GF-D8 (cell line): ENCODE data around the gene DOCK2.
A peak's percentile ranks its signal among the peaks of the same experiment; 100 is the strongest.

Source experiments
- DNase-seq: peaks from one replicate; lab custom pipeline; 2025; lab: John Stamatoyannopoulos, UW

Gene DOCK2

DNA sequence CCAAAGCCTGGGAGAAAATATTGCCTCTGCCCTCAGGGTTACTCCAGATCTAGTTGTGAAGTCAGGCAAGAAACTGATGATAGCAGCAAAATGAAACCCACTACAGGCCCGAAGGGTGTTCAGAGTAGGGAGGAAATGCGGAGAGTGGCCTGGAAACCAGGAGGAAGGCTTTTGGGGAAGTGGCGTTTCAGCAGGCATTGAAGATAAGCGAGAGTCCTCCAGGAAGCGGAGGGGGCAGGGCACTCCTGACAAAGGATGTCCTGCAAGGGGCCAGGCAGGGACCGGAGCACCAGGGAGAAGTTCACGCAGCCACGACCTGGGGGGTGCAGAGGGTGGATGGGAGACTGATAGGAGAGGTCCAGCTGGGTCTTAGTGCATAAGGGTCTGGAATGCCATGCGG lies 460.9 kb downstream of the DOCK2 start:
- peak; percentile 83 for DNase-seq

DNA sequence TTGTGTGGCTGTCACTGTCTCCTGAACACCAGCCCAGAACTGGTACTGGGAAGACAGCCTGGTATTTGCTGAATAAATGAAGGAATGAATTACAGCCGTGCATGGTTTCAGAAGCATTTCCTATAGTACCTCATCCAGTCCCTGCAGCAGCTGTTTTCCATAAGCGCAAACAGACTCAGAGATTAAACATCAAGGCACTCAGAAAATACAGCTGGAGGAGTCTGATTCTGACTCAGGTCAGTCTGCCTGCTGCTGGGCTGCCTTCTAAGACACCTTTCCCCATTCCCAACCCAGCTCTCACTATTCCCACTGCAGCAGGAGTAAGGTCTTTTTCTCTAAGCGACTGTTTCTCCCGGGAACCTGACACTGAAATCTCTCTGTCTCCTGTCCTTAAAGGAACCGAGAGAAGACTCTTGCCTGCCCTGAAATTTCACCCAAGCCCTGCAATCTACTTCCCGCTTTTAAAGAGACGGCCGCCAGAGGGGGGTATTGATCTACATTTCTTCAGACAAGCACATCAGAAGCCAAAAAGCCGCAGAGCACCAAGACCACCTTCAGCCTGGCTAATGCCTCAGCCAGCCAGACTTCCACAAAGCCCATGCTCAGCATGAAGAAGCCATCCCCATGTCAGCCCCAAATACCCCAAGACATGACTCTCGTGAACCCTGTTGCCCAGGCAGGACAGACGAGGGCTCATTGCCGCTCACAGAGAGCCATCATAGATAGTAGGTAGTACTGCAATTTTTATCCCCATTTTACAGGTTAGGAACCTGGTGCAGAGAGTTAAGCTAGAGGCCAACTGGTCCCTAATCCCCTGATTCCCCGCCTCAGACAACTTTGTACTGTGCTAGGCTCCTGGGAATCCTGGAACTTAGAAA lies 463.2 kb downstream of the DOCK2 start:
- DNase-seq: peak; percentile 48

DNA sequence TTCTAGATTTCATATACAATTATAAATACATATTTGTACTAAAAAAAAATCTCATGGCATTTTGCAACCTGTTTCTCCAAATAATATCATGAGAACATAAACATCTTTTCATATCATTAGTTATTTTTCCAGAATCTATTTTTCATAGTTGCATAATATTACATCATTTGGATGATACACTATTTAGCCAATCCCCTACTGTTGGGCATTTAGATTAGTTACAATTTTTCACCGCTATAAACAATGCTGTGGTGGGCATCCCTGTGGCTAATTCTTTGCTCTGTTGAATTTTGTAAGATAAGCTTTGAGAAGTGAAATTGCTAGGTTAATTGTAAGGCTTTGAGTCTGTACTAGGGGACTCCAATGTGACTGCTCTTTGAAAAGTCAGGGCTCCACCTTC lies 466.4 kb downstream of the DOCK2 start:
- DNase-seq: no peak

DNA sequence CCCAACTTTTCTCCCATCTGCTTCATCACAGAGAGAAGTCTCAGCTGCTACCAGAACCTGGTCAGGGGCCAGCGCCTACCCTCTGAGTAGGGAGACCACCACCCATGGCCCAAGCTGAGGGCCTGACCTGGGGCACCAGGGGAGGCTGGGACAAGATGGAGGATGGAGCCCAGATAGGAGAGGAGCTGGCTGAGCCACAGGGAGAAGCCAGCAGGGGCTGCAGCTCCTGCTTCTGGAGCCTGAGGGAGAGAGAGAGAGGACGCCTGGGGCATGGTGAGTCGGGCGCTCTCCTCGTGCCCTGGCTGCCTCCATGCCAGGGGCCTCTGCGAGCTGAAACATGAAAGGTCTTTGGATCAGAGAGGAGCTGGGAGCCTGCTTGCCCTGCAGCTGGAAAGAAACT lies 467.2 kb downstream of the DOCK2 start:
- no peak for DNase-seq

- DNase-seq: no peak
These were observed 467.6 kb downstream of the DOCK2 start for GRCh38 chr5:170104710-170105109.

- DNase-seq: no peak
These were observed 468.9 kb downstream of the DOCK2 start, which contains the start of gene FOXI1 for GRCh38 chr5:170105642-170106611. FOXI1 (plus strand) TSS chr5:170105897; CDS start chr5:170105958, 61 bp downstream.

- DNase-seq: no peak
These were observed 470.6 kb downstream of the DOCK2 start for GRCh38 chr5:170107674-170108073.

- DNase-seq: no peak
These were observed 471.3 kb downstream of the DOCK2 start for GRCh38 chr5:170108266-170108785.

GRCh38 chr5:170109059-170110031 lies 472.3 kb downstream of the DOCK2 start:
- no peak for DNase-seq

- DNase-seq: no peak
These were observed 473.5 kb downstream of the DOCK2 start for GRCh38 chr5:170110403-170111087.

DNA sequence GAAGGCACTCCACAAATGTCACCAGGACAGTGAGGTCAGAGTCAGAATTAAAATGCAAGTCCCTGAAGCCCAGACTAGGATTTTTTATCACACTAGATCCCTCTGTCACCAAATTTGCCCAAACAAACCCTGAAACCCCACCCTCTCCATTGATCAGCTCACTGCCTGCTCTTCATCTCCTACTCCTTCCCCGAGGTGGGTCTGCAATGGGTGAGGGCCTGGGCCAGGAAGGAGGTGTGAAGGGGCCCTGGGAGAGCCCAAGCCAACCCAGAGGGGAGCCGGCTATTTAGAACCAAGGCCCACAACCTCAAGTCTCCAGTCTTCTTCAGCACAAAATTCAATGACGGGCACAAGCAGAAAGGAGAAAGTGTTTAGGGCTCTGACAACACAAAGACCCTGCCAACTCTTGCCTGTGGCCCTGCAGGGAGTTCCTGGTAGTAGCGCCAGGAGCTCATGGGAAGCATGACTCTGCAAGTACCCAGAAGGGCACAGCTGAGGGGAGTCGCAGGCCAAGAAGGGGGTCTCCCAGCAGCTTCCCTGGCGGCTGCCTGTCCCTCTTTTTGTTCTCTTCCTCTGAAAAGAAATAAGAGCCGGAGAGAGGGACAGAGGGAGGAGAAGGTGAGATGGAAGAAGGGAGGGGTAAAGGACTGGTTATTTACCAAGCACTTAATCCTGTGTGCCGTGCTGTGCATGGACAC lies 474.2 kb downstream of the DOCK2 start:
- no peak for DNase-seq

GRCh38 chr5:170112876-170113521 lies 475.9 kb downstream of the DOCK2 start:
- peak; percentile 45 for DNase-seq

- DNase-seq: peak; percentile 68
These were observed 476.4 kb downstream of the DOCK2 start for GRCh38 chr5:170113522-170113900.

DNA sequence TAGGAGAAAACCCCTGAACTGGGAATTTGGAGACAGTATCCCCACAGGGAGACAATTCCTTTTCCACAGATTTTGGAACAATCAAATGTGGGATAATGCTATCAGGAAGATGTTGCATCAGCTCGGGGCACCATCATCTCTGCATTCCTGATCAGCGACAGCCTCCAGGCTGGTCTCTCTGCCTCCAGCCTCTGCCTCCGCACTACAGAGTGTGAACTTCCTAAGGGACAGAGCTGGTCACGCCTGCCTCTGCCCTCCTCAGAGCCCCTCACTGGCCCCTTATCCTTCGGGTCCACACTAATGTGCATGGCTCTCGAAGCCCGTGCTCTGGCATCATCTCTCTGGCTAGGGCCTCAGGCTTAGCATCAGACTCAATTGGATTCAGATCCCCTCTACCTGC lies 477.2 kb downstream of the DOCK2 start:
- DNase-seq: no peak

DNA sequence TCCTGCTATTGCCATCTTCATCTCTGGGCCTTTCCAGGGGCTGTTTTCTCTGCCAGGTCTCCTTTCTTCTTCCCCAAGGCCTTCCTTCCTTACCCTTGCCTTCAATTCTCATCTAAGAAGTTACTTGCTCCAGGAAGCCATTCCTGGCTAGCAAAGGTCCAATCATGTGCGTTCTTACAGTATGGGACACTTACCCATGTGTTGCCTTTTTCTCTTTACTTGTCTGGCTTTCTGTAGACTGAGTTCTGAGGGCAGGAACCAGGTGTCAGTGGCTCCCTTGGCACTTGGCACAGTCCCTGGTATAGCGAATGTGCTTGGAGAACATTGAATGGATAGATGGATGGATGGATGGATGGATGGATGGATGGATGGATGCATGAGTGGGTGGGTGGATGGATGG lies 478.9 kb downstream of the DOCK2 start:
- no peak for DNase-seq

- DNase-seq: no peak
These were observed 480.7 kb downstream of the DOCK2 start for GRCh38 chr5:170117736-170118135.

DNA sequence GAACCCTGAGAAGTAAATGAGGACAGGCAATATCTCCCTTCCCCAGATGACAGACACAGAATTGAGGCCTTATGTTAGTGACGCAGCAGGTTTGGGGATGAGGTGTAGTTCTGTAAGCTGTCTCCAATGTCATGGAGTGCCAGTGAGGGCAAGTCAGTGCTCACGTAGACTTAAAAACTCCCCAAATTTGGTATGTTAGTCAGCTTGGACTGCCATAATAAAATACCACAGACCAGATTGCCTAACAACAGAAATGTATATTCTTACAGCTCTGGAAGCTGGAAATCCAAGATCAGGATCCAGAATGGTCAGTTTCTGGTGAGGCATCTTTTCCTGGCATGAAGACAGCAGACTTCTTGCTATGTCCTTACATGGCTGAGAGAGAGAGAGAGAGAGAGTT lies 483.5 kb downstream of the DOCK2 start:
- no peak for DNase-seq

DNA sequence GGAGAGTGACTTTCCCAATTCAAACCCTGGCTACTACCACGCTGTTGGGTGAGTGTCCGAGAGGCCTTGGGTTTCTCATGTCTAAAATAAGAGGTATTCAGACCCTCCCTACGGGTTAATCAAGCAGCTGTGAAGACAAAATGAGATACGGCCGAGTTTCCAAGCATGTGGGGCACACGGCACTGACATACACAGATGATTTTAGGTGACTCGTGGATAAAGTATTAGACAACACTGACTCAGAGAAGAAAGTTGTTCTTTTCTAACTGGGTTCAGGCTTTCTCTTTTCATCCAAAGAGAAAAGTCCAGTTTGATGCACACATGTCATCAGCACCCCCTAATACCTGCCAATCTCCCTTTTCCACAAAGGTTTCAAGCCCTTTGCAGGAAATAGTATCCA lies 484.2 kb downstream of the DOCK2 start:
- DNase-seq: no peak

GRCh38 chr5:170126061-170126460 lies 489.0 kb downstream of the DOCK2 start:
- DNase-seq: no peak

DNA sequence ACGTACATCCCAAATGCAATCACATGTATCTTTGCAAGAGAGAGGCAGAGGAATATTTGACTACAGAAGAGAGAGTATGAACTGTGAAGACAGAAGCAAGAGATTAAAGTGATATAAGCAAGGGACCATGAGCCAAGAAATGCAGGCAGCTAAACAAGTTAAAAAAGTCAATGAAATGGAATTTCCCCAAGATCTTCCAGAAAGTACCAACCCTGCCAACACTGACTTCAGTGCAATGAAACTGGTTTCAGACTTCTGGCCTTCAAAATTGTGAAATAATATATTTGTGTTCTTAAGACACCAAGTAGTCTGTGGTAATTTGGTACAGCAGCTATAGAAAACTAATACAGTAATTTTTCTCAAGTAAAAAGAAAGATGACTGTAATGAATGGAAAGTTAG lies 489.6 kb downstream of the DOCK2 start:
- DNase-seq: no peak
